Common myeloid progenitor, CD34-positive (primary cell): ENCODE results near the gene ARHGEF16.

Experiments used
- CTCF ChIA-PET: fragments of 350-600 bp; sonication (Branson Sonifier 250); formaldehyde crosslinking; loops from one replicate; lab custom pipeline; 2021; ENCODE audit warnings: antibody characterized with exemption; lab: Charles Lee
- POLR2A ChIA-PET: fragments of 350-600 bp; sonication (Branson Sonifier 250); formaldehyde crosslinking; loops from one replicate; lab custom pipeline; 2021; ENCODE audit warnings: antibody characterized with exemption; lab: Charles Lee
- DNase-seq, 3 donors: peaks; one replicate each; pipeline versions ENCODE4 v3.0.0 to v3.0.0-alpha.2; 2013
- H3K27ac ChIP-seq, 2 experiments: 1 replicate in 1 of 2; 2 replicates in 1 of 2; pipeline ENCODE4 v1.7.0; 2013; ENCODE audit warnings: inconsistent platforms in 2 of 2, low read length in 2 of 2, mild to moderate bottlenecking in 2 of 2, low read depth in 1 of 2, moderate library complexity in 1 of 2; ENCODE audit not compliant: severe bottlenecking in 2 of 2, insufficient read depth in 1 of 2, poor library complexity in 1 of 2
- H3K27me3 ChIP-seq, 5 experiments: replicated peaks in 2 of 5; 1 replicate in 3 of 5; 2 replicates in 2 of 5; pipeline versions ENCODE4 v1.6.1 to v1.7.0; 2013; ENCODE audit warnings: low read length in 4 of 5, mild to moderate bottlenecking in 2 of 5, moderate library complexity in 2 of 5, inconsistent platforms in 1 of 5; ENCODE audit not compliant: insufficient read depth in 5 of 5, control insufficient read depth in 4 of 5
- H3K36me3 ChIP-seq, 4 experiments: 1 replicate in 2 of 4; 2 replicates in 2 of 4; pipeline versions ENCODE4 v1.6.1 to v1.7.0; 2013; ENCODE audit warnings: low read length in 3 of 4, control low read depth in 1 of 4, mild to moderate bottlenecking in 1 of 4; ENCODE audit not compliant: control insufficient read depth in 4 of 4, insufficient read depth in 4 of 4
- H3K4me1 ChIP-seq, 4 experiments: 1 replicate in 3 of 4; 2 replicates in 1 of 4; pipeline versions ENCODE4 v1.6.1 to v1.7.1; 2013; ENCODE audit warnings: low read length in 3 of 4, mild to moderate bottlenecking in 3 of 4, control low read depth in 1 of 4, inconsistent platforms in 1 of 4, moderate library complexity in 1 of 4; ENCODE audit not compliant: control insufficient read depth in 4 of 4, insufficient read depth in 4 of 4; ENCODE audit errors: control extremely low read depth in 1 of 4
- H3K4me3 ChIP-seq, 7 experiments: 1 replicate in 4 of 7; 2 replicates in 3 of 7; pipeline versions ENCODE4 v1.5.1 to v1.7.0; 2013; ENCODE audit warnings: mild to moderate bottlenecking in 7 of 7, low read length in 6 of 7, moderate library complexity in 6 of 7, inconsistent platforms in 2 of 7, low read depth in 2 of 7, control low read depth in 1 of 7; ENCODE audit not compliant: insufficient read depth in 4 of 7, control insufficient read depth in 1 of 7; ENCODE audit errors: extremely low read depth in 1 of 7
- H3K9me3 ChIP-seq, 5 experiments: 1 replicate in 4 of 5; 2 replicates in 1 of 5; pipeline versions ENCODE4 v1.6.1 to v1.7.1; 2013; ENCODE audit warnings: low read length in 4 of 5, mild to moderate bottlenecking in 2 of 5, inconsistent platforms in 1 of 5, low read depth in 1 of 5, moderate library complexity in 1 of 5; ENCODE audit not compliant: control insufficient read depth in 4 of 5, insufficient read depth in 2 of 5; ENCODE audit errors: control extremely low read depth in 1 of 5
- WGBS: methylation state at CpG from one replicate; pipeline ENCODE4 v1.1.5; 2013; ENCODE audit not compliant: insufficient coverage; 5-methylcytosine and 5-hydroxymethylcytosine counted together

Gene ARHGEF16

GRCh38 chr1:3423245-3423829 is 31.1 kb upstream of the ARHGEF16 start:
- Histone ChIP-seq H3K4me3 (peak overlapping the region in 2 of 7 experiments; percentile 36 to 55), H3K36me3 (peaks cover 0 to 28% (median 3%) of the 10 kb centered on the region in 4 experiments), H3K9me3 (no peaks in the 10 kb centered on the region), H3K27ac (no peak overlapping the region), H3K4me1 (peaks cover 0 to 32% (median 24%) of the 10 kb centered on the region in 4 experiments), H3K27me3 (no peaks in the 10 kb centered on the region)
- DNase-seq = peak in 2 of 3 donors; percentile 22 to 28
- ChIA-PET CTCF (interaction anchor here (0.6 to 3.7 kb wide), 12 partner anchors 8 to 607 kb away, joined by 3 to 20 read pairs (median 4); no protein-coding TSS in a partner anchor), POLR2A (interaction anchor here (0.6 kb wide), 1 partner anchor 934 kb away, joined by 3 read pairs; no protein-coding TSS in a partner anchor)
- WGBS = 11% methylated on average over 23 of the region's 23 CpGs

DNA sequence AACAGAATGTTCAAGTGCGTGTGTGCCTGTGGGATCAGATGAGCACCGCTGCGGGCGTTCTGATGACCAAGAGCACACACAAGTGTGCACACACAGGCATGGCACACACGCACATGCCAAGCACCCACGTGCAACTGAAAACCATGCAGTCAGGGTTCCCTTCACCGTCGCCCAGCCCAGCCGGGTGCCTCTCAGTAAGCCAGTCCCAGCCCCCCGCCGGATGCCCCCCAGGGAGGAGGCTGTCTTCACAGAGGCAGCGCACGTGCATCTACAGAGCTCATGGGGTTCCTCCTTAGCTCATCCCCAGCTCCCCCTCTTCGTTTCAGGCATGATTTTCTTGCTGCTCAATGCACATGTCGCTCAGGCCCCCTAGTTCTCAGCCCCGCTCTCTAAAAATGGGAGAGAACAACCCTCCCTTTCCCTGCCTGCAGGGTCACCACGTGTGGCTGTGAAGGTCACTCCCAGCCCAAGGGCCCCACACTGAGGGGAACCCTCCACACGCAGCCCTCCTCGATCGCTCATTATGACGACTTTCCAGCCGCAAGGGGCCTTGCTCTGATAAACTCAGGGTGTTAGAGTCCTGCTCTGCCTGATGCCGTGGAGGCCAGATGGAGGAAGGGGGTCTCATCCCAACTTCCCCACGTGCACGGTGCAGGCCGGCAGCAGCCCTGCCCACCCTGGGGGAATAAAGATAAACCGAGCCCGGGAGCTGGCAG is 30.4 kb upstream of the ARHGEF16 start:
- H3K27ac ChIP-seq = no peak overlapping the region
- no peak overlapping the region for H3K4me3 ChIP-seq
- peaks cover 0 to 22% (median 3%) of the 10 kb centered on the region in 4 experiments for H3K36me3 ChIP-seq
- POLR2A ChIA-PET = interaction anchor here (1.0 kb wide), 1 partner anchor 356 kb away, joined by 3 read pairs; no protein-coding TSS in a partner anchor
- no peak for DNase-seq
- CTCF ChIA-PET = interaction anchor here (0.7 to 3.7 kb wide), 14 partner anchors 9 to 605 kb away, joined by 3 to 20 read pairs (median 3); no protein-coding TSS in a partner anchor
- 83% methylated on average over 23 of the region's 28 CpGs for WGBS
- peaks cover 0 to 32% (median 24%) of the 10 kb centered on the region in 4 experiments for H3K4me1 ChIP-seq
- no peaks in the 10 kb centered on the region for H3K9me3 ChIP-seq
- H3K27me3 ChIP-seq = no peaks in the 10 kb centered on the region

- no peak for DNase-seq
- no peak overlapping the region for H3K4me3 ChIP-seq
- ChIA-PET CTCF (interaction anchor here (0.6 to 3.7 kb wide), 4 partner anchors 106 to 604 kb away, joined by 3 to 20 read pairs (median 8); no protein-coding TSS in a partner anchor), POLR2A (no interaction called here)
- H3K9me3 ChIP-seq = no peaks in the 10 kb centered on the region
- no peak overlapping the region for H3K27ac ChIP-seq
- no peaks in the 10 kb centered on the region for H3K27me3 ChIP-seq
- WGBS = 97% methylated on average over 36 of the region's 44 CpGs
- H3K4me1 ChIP-seq = peaks cover 0 to 32% (median 24%) of the 10 kb centered on the region in 4 experiments
- H3K36me3 ChIP-seq = peaks cover 0 to 24% (median 3%) of the 10 kb centered on the region in 4 experiments
These were observed 28.8 kb upstream of the ARHGEF16 start for GRCh38 chr1:3425486-3426215.

DNA sequence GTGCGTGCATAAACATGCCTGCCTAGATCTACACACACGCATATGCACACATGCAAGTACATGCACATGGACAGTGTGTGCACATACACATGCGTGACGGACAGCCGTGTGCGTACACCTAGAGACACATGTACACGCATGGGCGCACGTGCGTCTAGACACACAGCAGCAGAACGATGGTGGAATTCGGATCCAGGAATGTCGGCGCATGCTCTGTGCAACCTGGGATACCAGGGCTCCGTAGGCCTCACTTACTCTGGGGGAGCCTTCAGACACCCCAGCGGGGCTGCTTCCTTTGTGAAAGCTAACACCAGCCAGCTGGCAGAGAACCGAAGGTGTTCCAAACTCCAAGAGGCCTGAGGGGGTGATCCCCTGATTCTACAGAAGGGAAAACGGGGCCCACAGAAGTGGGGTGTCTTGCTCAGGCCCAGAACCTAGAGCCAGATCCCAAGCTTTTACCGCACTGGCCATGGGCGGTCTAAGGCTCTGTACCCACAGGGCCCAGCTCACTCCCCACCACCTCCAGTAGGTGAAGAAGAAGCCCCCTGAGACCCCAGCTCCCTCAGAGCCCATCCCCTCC is 27.4 kb upstream of the ARHGEF16 start:
- WGBS = 92% methylated on average over 17 of the region's 20 CpGs
- no peaks in the 10 kb centered on the region for H3K9me3 ChIP-seq
- H3K4me3 ChIP-seq = no peak overlapping the region
- no peak overlapping the region for H3K27ac ChIP-seq
- CTCF ChIA-PET = interaction anchor here (0.8 to 1.5 kb wide), 2 partner anchors 17 to 76 kb away, joined by 3 to 5 read pairs; no protein-coding TSS in a partner anchor
- POLR2A ChIA-PET = no interaction called here
- H3K27me3 ChIP-seq = no peaks in the 10 kb centered on the region
- peaks cover 0 to 25% (median 18%) of the 10 kb centered on the region in 4 experiments for H3K4me1 ChIP-seq
- peaks cover 0 to 32% (median 3%) of the 10 kb centered on the region in 4 experiments for H3K36me3 ChIP-seq
- no peak for DNase-seq

GRCh38 chr1:3427711-3428704 is 26.5 kb upstream of the ARHGEF16 start:
- no peak for DNase-seq
- H3K36me3 ChIP-seq = peaks cover 0 to 37% (median 3%) of the 10 kb centered on the region in 4 experiments
- POLR2A ChIA-PET = no interaction called here
- no peaks in the 10 kb centered on the region for H3K27me3 ChIP-seq
- CTCF ChIA-PET = interaction anchor here (0.8 to 1.5 kb wide), 2 partner anchors 18 to 77 kb away, joined by 3 to 5 read pairs; no protein-coding TSS in a partner anchor
- H3K9me3 ChIP-seq = no peaks in the 10 kb centered on the region
- no peak overlapping the region for H3K4me3 ChIP-seq
- 96% methylated on average over 30 of the region's 43 CpGs for WGBS
- H3K27ac ChIP-seq = no peak overlapping the region
- H3K4me1 ChIP-seq = peaks cover 0 to 16% (median 11%) of the 10 kb centered on the region in 4 experiments

GRCh38 chr1:3428899-3429298 is 25.6 kb upstream of the ARHGEF16 start:
- WGBS = 97% methylated on average over 9 of the region's 9 CpGs
- CTCF ChIA-PET = interaction anchor here (1.2 to 1.5 kb wide), 2 partner anchors 12 to 19 kb away, joined by 4 to 5 read pairs; no protein-coding TSS in a partner anchor
- H3K4me1 ChIP-seq = peaks cover 0 to 7% (median 4%) of the 10 kb centered on the region in 4 experiments

More at GRCh38 chr1:3428899-3429298, 25.6 kb upstream of the ARHGEF16 start:
- Histone ChIP-seq H3K27me3 (no peaks in the 10 kb centered on the region), H3K4me3 (no peak overlapping the region), H3K27ac (no peak overlapping the region), H3K36me3 (peaks cover 0 to 41% (median 3%) of the 10 kb centered on the region in 4 experiments), H3K9me3 (no peaks in the 10 kb centered on the region)
- POLR2A ChIA-PET = no interaction called here
- DNase-seq = no peak
